GM12878 (cell line): ENCODE measurements around the gene OCLN.

ENCODE experiments used
- FOXK2 ChIP-seq: fragments of 450-650 bp; IDR thresholded peaks from 2 replicates; pipeline ENCODE4 v1.6.1; 2017; ENCODE audit warnings: mild to moderate bottlenecking, moderate library complexity
- FOXM1 ChIP-seq: IDR thresholded peaks from 2 replicates; pipeline ENCODE4 v1.6.1; 2012; ENCODE audit warnings: low read depth, mild to moderate bottlenecking, inconsistent platforms, low read length, moderate library complexity
- LARP7 ChIP-seq: fragments of 450-650 bp; IDR thresholded peaks from 2 replicates; pipeline ENCODE4 v1.6.1; 2017; ENCODE audit warnings: mild to moderate bottlenecking
- MYC ChIP-seq: IDR thresholded peaks from 2 replicates; pipeline ENCODE4 v1.6.1; 2011; ENCODE audit warnings: mild to moderate bottlenecking, low read length, moderate library complexity, inconsistent platforms; ENCODE audit not compliant: insufficient read depth, insufficient replicate concordance, insufficient read length, severe bottlenecking
- NFYA ChIP-seq: IDR thresholded peaks from 2 replicates; pipeline ENCODE4 v1.6.1; 2011; ENCODE audit warnings: low read depth, mild to moderate bottlenecking, low read length, improper control_type of control experiment, borderline replicate concordance
- NR2C1 ChIP-seq: fragments of 450-650 bp; IDR thresholded peaks from 2 replicates; pipeline ENCODE4 v1.6.1; 2017; ENCODE audit warnings: antibody characterized with exemption, mild to moderate bottlenecking, moderate library complexity
- POLR2AphosphoS5 ChIP-seq: IDR thresholded peaks from 2 replicates; pipeline ENCODE4 v1.6.1; 2011; ENCODE audit warnings: mild to moderate bottlenecking, low read length, inconsistent platforms
- RAD21 ChIP-seq: IDR thresholded peaks from 2 replicates; pipeline ENCODE4 v1.6.1; 2011; ENCODE audit warnings: mild to moderate bottlenecking, low read depth, low read length, moderate library complexity; ENCODE audit not compliant: insufficient read depth
- TF ChIP-seq, protein P1 (sequence below), 3 experiments: IDR thresholded peaks in 2 of 3; conservative IDR thresholded peaks in 1 of 3; 2 replicates each; pipeline ENCODE4 v1.5.1; 2011; ENCODE audit warnings: low read depth in 3 of 3, low read length in 3 of 3, mild to moderate bottlenecking in 3 of 3, control low read depth in 2 of 3, moderate library complexity in 2 of 3, inconsistent platforms in 1 of 3, mixed read lengths in 1 of 3; ENCODE audit not compliant: control insufficient read depth in 2 of 3, insufficient read depth in 1 of 3; ENCODE audit errors: extremely low read depth in 1 of 3
- TF ChIP-seq, protein P2 (sequence below): IDR thresholded peaks from 2 replicates; pipeline ENCODE4 v1.6.1; 2012; ENCODE audit warnings: low read depth, low read length, improper control_type of control experiment
- TF ChIP-seq, protein P3 (sequence below): fragments of 450-650 bp; IDR thresholded peaks from 2 replicates; pipeline ENCODE4 v1.6.1; 2016; ENCODE audit warnings: mild to moderate bottlenecking
- TF ChIP-seq, protein P4 (sequence below): IDR thresholded peaks from 2 replicates; pipeline ENCODE4 v1.6.1; 2011; ENCODE audit warnings: mild to moderate bottlenecking, low read depth, low read length, moderate library complexity; ENCODE audit not compliant: insufficient replicate concordance
- TF ChIP-seq, protein P5 (sequence below): IDR thresholded peaks from 2 replicates; pipeline ENCODE4 v1.6.1; 2012; ENCODE audit warnings: mild to moderate bottlenecking, low read depth, low read length

DNA sequence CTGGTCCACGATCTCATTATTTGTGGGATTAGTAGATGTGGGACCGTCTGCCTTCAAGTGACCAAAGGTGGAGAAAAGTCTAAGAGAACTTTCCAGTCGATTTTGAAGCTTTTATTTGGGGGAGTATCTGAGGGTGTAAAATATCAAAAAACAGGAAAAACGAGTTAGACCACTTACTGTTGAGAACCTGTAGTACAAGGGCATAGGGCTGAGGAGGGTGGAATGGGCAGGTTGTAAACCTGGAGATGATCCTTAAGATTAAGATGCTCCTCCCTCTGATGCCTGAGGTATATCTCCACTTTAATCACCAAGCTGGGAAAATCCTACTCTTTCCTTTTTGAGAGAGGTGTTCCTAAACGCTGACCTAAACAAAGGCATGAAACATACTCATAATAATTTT lies 35.4 kb downstream of the OCLN start:
- TF ChIP-seq, protein P1, sequence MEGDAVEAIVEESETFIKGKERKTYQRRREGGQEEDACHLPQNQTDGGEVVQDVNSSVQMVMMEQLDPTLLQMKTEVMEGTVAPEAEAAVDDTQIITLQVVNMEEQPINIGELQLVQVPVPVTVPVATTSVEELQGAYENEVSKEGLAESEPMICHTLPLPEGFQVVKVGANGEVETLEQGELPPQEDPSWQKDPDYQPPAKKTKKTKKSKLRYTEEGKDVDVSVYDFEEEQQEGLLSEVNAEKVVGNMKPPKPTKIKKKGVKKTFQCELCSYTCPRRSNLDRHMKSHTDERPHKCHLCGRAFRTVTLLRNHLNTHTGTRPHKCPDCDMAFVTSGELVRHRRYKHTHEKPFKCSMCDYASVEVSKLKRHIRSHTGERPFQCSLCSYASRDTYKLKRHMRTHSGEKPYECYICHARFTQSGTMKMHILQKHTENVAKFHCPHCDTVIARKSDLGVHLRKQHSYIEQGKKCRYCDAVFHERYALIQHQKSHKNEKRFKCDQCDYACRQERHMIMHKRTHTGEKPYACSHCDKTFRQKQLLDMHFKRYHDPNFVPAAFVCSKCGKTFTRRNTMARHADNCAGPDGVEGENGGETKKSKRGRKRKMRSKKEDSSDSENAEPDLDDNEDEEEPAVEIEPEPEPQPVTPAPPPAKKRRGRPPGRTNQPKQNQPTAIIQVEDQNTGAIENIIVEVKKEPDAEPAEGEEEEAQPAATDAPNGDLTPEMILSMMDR (IDR thresholded peaks at IDR 0.05 in 2 of 3, conservative IDR thresholded peaks at IDR 0.05 in 1 of 3; ENCODE audit: control insufficient read depth in 2 of 3, extremely low read depth in 1 of 3, insufficient read depth in 1 of 3, low read depth in 3 of 3, low read length in 3 of 3) = no peak
- TF ChIP-seq NFYA (no peak), FOXK2 (no peak), POLR2AphosphoS5 (no peak), MYC (no peak), NR2C1 (no peak), FOXM1 (no peak), RAD21 (no peak), LARP7 (no peak)
- TF ChIP-seq, protein P2, sequence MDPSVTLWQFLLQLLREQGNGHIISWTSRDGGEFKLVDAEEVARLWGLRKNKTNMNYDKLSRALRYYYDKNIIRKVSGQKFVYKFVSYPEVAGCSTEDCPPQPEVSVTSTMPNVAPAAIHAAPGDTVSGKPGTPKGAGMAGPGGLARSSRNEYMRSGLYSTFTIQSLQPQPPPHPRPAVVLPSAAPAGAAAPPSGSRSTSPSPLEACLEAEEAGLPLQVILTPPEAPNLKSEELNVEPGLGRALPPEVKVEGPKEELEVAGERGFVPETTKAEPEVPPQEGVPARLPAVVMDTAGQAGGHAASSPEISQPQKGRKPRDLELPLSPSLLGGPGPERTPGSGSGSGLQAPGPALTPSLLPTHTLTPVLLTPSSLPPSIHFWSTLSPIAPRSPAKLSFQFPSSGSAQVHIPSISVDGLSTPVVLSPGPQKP = no peak
- TF ChIP-seq, protein P3, sequence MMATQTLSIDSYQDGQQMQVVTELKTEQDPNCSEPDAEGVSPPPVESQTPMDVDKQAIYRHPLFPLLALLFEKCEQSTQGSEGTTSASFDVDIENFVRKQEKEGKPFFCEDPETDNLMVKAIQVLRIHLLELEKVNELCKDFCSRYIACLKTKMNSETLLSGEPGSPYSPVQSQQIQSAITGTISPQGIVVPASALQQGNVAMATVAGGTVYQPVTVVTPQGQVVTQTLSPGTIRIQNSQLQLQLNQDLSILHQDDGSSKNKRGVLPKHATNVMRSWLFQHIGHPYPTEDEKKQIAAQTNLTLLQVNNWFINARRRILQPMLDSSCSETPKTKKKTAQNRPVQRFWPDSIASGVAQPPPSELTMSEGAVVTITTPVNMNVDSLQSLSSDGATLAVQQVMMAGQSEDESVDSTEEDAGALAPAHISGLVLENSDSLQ = no peak
- TF ChIP-seq, protein P4, sequence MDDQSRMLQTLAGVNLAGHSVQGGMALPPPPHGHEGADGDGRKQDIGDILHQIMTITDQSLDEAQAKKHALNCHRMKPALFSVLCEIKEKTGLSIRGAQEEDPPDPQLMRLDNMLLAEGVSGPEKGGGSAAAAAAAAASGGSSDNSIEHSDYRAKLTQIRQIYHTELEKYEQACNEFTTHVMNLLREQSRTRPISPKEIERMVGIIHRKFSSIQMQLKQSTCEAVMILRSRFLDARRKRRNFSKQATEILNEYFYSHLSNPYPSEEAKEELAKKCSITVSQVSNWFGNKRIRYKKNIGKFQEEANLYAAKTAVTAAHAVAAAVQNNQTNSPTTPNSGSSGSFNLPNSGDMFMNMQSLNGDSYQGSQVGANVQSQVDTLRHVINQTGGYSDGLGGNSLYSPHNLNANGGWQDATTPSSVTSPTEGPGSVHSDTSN = no peak
- TF ChIP-seq, protein P5, sequence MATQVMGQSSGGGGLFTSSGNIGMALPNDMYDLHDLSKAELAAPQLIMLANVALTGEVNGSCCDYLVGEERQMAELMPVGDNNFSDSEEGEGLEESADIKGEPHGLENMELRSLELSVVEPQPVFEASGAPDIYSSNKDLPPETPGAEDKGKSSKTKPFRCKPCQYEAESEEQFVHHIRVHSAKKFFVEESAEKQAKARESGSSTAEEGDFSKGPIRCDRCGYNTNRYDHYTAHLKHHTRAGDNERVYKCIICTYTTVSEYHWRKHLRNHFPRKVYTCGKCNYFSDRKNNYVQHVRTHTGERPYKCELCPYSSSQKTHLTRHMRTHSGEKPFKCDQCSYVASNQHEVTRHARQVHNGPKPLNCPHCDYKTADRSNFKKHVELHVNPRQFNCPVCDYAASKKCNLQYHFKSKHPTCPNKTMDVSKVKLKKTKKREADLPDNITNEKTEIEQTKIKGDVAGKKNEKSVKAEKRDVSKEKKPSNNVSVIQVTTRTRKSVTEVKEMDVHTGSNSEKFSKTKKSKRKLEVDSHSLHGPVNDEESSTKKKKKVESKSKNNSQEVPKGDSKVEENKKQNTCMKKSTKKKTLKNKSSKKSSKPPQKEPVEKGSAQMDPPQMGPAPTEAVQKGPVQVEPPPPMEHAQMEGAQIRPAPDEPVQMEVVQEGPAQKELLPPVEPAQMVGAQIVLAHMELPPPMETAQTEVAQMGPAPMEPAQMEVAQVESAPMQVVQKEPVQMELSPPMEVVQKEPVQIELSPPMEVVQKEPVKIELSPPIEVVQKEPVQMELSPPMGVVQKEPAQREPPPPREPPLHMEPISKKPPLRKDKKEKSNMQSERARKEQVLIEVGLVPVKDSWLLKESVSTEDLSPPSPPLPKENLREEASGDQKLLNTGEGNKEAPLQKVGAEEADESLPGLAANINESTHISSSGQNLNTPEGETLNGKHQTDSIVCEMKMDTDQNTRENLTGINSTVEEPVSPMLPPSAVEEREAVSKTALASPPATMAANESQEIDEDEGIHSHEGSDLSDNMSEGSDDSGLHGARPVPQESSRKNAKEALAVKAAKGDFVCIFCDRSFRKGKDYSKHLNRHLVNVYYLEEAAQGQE = no peak
